GM19397 (cell line): ENCODE results near the gene AP1S1.
"Not testable (repeated sequence)": the region's sequence is repeated elsewhere in the genome, so short reads cannot be mapped to it uniquely, and the experiment has no call there.

Experiments used
- ATAC-seq: cut with Tn5 transposase; IDR thresholded peaks from one replicate; pipeline ENCODE4 v1.9.1; 2021; ENCODE audit warnings: mild to moderate bottlenecking, moderate library complexity; ENCODE audit not compliant: unreplicated experiment

AP1S1 gene

GRCh38 chr7:101199522-101199921, 45.2 kb downstream of the AP1S1 start:
- not testable (repeated sequence) for ATAC-seq

GRCh38 chr7:101200504-101200861, 46.2 kb downstream of the AP1S1 start:
- no peak for ATAC-seq

GRCh38 chr7:101200862-101201599, 46.8 kb downstream of the AP1S1 start, which contains the start of gene MOGAT3:
TSS of gene MOGAT3 (minus strand) at chr7:101201036. CDS start at chr7:101200854, 182 bp downstream.
- no peak for ATAC-seq

GRCh38 chr7:101201695-101202602, 47.7 kb downstream of the AP1S1 start:
- ATAC-seq = no peak

- ATAC-seq = no peak
Measured at GRCh38 chr7:101202603-101202918, 48.3 kb downstream of the AP1S1 start.

- ATAC-seq = not testable (repeated sequence)
Measured at GRCh38 chr7:101203740-101204738, 49.8 kb downstream of the AP1S1 start.

- no peak for ATAC-seq
Measured at GRCh38 chr7:101205901-101206664, 51.8 kb downstream of the AP1S1 start.

GRCh38 chr7:101206665-101207042, 52.4 kb downstream of the AP1S1 start:
- ATAC-seq = no peak

- no peak for ATAC-seq
Measured at GRCh38 chr7:101207459-101207858, 53.2 kb downstream of the AP1S1 start.

GRCh38 chr7:101208794-101209193, 54.5 kb downstream of the AP1S1 start:
- no peak for ATAC-seq

GRCh38 chr7:101210143-101210542, 55.9 kb downstream of the AP1S1 start:
- no peak for ATAC-seq
